Measurements from ENCODE around the gene ZNF629.

The ZNF629 gene

DNA sequence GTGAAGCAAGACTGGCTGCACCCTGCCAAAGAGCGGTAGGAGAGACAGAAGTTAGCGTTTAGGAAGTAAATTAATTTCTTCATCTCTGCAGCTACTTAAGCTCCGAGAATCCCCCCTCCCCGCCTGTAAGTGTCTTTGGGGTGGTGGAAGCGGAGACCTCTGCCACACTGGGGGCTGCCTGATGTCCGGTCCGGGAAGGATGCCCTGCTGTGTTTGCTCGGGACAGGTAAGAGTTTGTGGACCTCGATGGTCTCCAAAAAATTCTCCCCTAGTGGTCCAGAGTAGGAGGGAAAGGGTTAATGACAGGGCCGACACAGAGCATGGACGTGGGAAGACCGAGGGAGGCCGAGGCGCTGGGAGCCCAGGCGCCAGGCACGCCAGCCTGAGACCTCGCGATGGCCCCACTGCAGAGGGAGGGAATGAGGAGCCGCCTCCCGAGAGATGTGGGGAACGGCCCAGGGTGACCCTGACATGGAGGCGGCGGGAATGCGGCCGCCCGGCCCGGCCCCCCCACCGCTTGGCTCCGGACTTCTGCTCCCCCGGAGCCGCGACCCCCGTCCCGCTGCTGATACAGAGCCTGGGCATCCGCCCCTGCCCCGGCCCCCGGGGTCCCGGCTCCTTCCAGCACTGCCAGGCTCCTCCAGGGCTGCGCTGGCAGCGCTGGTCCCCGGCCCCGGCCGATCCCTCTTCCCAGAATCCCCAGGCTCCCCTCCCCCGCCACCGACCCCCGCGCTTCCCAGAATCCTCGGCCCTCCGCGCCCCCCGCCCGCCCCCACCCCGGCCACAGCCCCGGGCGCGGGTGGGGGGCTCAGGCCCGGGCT lies 680 bp downstream of the ZNF629 start:
- DNase-seq (ENCODE audit: low spot score) = no peak

- no peak for DNase-seq (ENCODE audit: low spot score)
Observed at GRCh38 chr16:30785126-30786106, 1.6 kb downstream of the ZNF629 start.

- no peak for DNase-seq (ENCODE audit: low spot score)
Observed at GRCh38 chr16:30784215-30784614, 2.8 kb downstream of the ZNF629 start.

- no peak for DNase-seq (ENCODE audit: low spot score)
Observed at GRCh38 chr16:30783280-30784109, 3.5 kb downstream of the ZNF629 start.

DNA sequence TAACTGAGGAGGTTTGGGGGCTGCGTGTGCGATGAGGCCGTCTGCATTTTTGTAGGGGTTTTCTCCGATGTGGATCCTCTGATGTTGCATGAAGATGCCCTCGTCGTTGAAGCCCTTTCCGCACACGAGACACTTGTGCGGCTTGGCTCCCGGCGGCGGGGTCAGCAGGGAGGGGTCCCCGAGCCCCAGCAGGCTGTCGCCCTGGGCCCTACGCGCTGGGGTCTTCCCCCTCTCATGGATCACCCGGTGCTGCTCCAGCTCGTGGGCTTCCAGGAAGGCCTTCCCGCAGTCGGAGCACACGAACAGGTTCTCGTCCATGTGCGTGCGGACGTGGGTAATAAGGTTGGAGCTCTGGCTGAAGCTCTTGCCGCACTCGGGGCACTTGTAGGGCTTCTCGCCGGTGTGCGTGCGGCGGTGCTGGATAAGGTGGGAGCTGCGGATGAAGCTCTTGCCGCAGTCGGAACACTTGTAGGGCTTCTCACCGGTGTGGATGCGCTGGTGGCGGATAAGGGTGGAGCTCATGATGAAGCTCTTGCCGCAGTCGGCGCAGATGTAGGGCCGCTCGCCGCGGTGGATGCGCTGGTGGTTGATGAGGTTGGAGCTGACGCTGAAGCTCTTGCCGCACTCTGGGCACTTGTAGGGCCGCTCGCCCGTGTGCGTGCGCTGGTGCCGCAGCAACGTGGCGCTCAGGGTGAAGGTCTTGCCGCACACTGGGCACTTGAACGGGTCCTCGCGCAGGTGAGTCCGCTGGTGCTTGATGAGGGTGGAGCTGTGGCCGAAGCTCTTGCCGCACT lies 4.3 kb downstream of the ZNF629 start:
- no peak for DNase-seq (ENCODE audit: low spot score)

DNA sequence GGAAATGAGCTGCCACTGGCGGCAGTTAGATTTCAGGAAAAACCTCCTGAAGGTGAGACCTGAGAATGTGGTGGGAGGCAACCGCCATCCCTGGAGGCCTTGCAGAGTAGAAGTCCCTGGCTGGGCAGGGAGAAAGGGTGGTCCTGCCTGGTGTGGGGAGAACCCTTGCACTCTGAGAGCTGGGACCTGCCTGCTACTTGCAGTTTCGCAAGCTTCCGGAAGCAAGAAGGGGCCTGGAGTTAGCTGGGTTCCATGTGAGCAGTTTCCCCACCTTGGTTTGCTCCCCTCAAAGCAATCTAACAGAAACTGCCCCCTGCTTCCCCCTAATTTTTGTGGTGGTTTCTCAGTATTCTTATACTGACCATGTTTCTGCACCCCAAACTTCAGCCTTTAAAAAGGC lies 6.5 kb downstream of the ZNF629 start:
- DNase-seq (ENCODE audit: low spot score) = no peak

DNA sequence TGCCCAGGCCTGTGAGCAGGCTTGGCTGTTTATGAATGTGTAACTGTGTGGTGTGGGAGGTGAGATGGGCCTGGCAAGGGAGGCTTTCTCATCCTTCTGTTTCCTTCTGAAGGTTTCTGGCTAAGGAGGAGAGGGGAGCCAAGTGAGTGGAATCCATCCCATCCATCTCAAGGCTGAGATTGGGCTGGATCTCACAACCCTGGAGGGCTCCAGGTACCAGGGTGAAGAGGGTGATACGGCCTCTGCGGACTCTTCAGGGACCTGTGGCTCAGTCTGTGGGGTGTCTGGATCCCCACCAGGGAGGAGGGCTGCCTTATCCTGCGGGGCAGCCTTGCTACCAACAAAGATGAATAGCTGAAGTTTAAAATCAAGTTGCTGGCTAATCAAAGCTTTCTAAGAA lies 7.0 kb downstream of the ZNF629 start:
- no peak for DNase-seq (ENCODE audit: low spot score)

DNA sequence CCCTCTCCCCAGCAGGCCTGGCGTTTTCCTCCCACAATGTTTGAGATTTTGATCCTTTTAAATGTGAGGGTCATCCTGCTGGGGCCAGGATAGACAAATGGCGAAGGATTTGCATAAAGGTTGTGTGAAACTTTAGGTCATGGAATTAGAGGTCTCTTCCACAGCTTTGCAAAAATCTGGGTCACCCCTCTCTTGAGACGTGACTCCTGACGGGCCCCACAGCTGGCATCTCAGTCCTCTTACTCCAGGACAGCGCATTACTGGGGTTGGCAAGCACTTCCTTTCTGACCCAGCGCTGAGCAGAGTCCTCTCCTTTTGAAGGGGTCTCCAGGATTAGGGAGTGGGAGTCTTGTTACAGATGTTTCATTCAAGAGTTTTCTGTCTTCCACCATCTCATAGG lies 7.4 kb downstream of the ZNF629 start:
- no peak for DNase-seq (ENCODE audit: low spot score)

DNA sequence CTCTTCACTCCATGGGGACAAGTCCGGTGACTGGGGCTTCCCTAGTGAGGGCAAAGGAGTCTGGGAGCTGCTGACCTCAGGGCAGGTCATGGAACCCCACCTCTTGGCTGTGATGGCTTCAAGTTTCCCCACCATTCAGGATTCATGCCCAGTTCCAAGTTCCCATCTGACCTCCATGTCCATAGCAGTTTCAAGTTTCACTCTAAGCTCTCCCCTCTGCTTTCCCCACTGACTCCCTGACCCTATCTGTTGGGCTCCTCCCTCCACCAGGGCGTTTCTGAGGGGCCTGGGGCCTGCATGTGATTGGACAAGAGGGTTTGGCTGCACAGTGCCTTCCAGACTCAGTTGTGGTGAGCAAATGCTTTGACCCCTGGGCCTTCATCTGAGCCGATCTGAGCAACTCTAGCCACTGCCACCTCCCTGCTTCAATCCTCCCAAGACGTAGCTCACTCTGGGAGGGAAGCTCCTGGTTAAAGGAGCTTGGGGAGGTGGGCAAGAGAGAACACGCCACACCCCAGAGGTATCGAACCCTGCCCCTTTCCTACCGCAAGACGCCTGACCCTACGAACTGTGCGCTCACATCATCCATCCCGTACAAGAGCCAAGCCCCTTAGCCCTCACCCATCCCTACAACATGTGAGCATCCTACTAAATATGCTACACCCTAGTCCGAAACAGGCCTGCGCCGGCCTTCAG lies 8.3 kb downstream of the ZNF629 start:
- DNase-seq (ENCODE audit: low spot score) = no peak

DNA sequence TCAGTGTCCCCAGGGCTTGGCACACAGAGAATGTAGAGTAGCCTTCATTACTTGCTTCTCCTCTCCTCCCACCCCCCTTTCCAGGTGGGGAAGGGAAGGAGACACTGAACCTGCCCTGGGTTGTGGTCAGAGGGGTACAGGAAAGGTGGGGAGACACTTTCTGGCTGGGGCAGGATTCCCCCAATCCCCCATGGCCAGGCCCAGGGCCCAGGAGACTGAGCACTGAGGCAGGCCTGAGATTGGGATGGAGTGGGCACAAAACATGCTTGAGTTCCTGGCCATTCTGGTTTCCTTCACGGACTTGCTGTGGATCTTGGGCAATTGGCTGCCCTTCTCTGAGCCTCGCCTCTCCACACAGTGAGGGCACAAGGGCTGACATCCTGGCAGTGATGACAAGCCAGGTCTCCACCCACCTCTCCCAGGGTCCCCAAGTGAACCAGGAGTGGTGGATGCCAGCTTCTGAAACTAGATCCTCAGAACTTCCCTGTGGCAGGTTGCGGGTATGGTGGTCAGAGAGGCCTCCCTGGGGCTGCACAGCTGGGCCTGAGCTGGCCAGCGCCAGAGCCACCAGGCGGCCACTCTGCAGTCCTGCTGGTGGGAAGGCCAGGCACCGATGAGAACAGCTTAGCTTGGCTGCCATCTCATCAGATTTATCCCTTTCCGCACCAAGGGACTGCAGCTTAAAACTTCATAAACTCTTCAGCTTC lies 9.3 kb downstream of the ZNF629 start:
- no peak for DNase-seq (ENCODE audit: low spot score)

- peak; percentile 79 for DNase-seq (ENCODE audit: low spot score)
Observed at GRCh38 chr16:30775392-30776188, 11.4 kb downstream of the ZNF629 start.

- no peak for DNase-seq (ENCODE audit: low spot score)
Observed at GRCh38 chr16:30775131-30775391, 11.9 kb downstream of the ZNF629 start.

DNA sequence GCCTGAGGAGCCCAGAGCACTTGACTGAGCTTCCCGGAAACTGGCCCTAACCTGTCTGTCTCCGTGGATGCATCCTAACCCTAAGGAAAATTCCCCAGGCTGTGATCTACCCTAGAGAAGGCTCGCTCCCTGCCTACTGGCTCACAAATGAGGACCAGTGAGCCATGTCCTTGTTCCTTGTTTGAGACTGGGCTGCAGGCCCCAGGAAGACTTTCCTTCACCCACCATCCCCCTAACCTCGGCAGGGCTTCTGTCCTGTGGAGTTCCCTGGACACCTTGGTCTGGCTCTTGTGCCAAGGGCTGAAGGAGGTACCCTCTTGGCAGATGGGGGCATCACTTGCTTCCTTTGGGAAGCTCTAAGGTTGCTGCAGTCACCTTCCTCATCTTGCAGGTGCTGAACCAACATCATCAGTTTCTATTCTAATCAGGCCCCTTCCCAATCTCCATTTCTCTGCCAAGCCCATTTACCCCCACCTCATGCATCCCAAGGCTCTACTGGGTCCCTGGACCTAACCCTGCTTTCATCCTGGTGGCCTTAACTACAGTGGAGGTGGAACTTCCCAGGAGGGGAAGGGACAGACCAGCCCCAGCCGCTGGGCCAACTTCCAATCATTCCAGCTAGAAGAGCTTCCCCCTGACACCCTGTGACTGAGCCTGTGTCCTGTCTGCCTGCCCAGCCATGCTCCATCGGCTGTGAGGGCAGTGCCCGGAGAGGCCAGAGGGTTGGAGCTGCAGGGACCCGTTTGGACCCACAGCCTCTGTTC lies 12.5 kb downstream of the ZNF629 start:
- peak; percentile 17 for DNase-seq (ENCODE audit: low spot score)

DNA sequence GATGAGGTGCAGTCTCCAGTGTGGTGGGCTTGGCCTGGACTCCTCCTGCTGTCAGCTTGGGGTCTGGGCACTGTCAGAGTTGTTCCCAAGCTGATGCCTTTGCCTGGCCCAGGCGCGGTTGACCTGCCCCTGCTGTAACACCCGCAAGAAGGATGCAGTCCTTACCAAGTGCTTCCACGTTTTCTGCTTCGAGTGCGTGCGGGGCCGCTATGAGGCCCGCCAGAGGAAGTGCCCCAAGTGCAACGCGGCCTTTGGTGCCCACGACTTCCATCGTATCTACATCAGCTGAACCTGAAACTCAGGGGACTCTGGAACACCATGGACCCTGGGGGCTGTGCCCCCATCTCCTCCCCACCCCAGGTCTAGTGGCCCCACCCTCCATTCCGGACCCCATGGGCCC lies 13.2 kb downstream of the ZNF629 start:
- no peak for DNase-seq (ENCODE audit: low spot score)

DNA sequence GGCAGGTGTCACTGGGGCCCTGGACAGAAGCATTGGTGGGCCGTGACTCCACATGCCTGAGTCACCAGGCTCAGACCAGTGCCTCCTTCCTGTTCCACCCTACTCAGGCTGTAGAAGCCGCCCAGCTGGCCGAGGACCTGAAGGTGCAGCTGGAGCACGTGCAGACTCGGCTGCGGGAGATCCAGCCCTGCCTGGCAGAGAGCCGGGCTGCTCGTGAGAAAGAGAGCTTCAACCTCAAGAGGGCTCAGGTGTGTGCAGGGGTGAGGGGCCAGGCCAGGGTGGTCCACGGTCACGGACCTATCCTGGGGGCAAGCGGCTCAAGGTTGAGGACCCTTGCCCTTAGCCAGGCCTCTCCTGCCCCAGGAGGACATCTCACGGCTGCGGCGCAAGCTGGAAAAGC lies 15.3 kb downstream of the ZNF629 start:
- no peak for DNase-seq (ENCODE audit: low spot score)

DNA sequence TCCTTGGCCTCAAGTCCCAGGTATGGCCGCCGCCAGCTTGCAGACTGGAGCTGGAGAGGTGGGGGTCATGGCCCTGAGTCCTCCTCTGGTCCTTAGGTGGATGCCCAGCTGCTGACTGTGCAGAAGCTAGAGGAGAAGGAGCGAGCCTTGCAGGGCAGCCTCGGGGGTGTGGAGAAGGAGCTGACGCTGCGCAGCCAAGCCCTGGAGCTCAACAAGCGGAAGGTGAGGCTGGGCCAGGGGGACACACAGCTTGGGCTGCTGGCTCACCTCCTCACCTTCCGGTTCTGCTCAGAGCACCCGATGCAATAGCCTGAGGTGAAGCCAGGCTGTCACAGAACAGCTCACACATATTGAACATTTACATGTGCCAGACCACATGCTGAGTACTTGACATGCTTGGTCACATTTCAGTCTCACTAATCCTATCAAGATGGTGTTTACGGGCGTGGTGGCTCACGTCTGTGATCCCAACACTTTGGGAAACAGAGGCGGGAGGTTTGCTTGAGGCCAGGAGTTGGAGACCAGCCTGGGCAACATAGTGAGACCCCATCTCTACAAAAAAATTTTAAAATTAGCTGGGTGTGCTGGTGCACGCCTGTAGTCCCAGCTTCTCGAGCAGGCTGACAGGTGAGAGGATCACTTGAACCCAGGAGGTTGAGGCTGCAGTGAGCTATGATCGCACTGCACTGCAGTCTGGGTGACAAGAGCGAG lies 17.5 kb downstream of the ZNF629 start:
- no peak for DNase-seq (ENCODE audit: low spot score)

DNA sequence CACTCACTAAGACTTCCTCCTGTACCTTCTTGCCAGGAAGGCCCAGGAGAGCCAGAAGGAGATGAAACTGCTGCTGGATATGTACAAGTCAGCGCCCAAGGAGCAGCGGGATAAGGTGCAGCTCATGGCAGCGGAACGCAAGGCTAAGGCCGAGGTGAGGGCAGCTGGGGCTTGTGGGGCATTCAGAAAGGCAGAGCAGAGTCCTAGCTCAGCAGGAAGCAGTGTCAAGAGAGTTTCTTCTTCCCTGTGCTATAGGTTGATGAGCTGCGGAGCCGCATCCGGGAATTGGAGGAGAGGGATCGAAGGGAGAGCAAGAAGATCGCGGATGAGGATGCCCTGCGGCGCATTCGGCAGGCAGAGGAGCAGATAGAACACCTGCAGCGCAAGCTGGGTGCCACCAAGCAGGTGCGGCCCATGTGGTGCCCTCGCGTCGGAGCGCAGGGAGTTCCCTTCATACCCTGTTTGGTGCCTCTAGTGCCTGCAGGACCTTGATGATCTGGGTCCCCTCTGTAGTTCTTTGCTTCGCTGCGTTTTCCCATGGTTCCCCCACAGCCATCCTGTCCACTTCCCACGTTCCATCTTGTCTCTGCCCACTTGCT lies 18.3 kb downstream of the ZNF629 start:
- DNase-seq (ENCODE audit: low spot score) = no peak
